Embryonic facial prominence (tissue), 1 donor: ENCODE data around the gene PHLPP1.
"Not testable (repeated sequence)": the region's sequence is repeated elsewhere in the genome, so short reads cannot be mapped to it uniquely, and the experiment has no call there.

Experiments
- DNase-seq: peaks from one replicate; pipeline ENCODE4 v3.0.0-alpha.2; 2016; ENCODE audit errors: extremely low spot score

The PHLPP1 gene

GRCh38 chr18:62715436-62715758, at the start of gene PHLPP1:
Gene PHLPP1, plus strand, starts transcription at chr18:62715541. Its CDS starts 143 bp downstream, at chr18:62715684.
- DNase-seq, result no peak

- no peak for DNase-seq
Measured at GRCh38 chr18:62669225-62669624, 46.1 kb upstream of the PHLPP1 start.

GRCh38 chr18:62670573-62670972, 44.8 kb upstream of the PHLPP1 start:
- DNase-seq, result no peak

- no peak for DNase-seq
Measured at GRCh38 chr18:62672600-62672999, 42.7 kb upstream of the PHLPP1 start.

- no peak for DNase-seq
Measured at GRCh38 chr18:62678847-62679485, 36.4 kb upstream of the PHLPP1 start.

- DNase-seq, result no peak
Measured at GRCh38 chr18:62682371-62682770, 33.0 kb upstream of the PHLPP1 start.

- DNase-seq, result no peak
Measured at GRCh38 chr18:62683935-62684334, 31.4 kb upstream of the PHLPP1 start.

GRCh38 chr18:62688743-62689317, 26.5 kb upstream of the PHLPP1 start:
- DNase-seq, result no peak

GRCh38 chr18:62690236-62690815, 25.0 kb upstream of the PHLPP1 start:
- DNase-seq, result no peak

GRCh38 chr18:62693659-62694058, 21.7 kb upstream of the PHLPP1 start:
- DNase-seq, result no peak

GRCh38 chr18:62697636-62698035, 17.7 kb upstream of the PHLPP1 start:
- no peak for DNase-seq

GRCh38 chr18:62702259-62702658, 13.1 kb upstream of the PHLPP1 start:
- no peak for DNase-seq

GRCh38 chr18:62706879-62707278, 8.5 kb upstream of the PHLPP1 start:
- DNase-seq, result not testable (repeated sequence)

- not testable (repeated sequence) for DNase-seq
Measured at GRCh38 chr18:62709908-62710307, 5.4 kb upstream of the PHLPP1 start.

GRCh38 chr18:62710417-62710816, 4.9 kb upstream of the PHLPP1 start:
- no peak for DNase-seq

- no peak for DNase-seq
Measured at GRCh38 chr18:62711781-62712180, 3.6 kb upstream of the PHLPP1 start.

- no peak for DNase-seq
Measured at GRCh38 chr18:62713651-62714247, 1.6 kb upstream of the PHLPP1 start.

- peak; percentile 99 for DNase-seq
Measured at GRCh38 chr18:62714671-62715435, 488 bp upstream of the PHLPP1 start.

GRCh38 chr18:62715759-62716615, 646 bp downstream of the PHLPP1 start:
- no peak for DNase-seq

- DNase-seq, result no peak
Measured at GRCh38 chr18:62716619-62717168, 1.4 kb downstream of the PHLPP1 start.
